GM23248 (cell line): ENCODE data around the gene MTHFD1L. TPM values are rescaled to one million over a fixed set of nuclear protein-coding genes. Genes with fewer than 3 reads are reported as not detected.

Experiments used
- DNase-seq: peaks from one replicate; pipeline ENCODE4 v3.0.0-alpha.2; 2015
- H2AFZ ChIP-seq: fragments of 200-600 bp; sonication (generic); 2 replicates; pipeline ENCODE4 v1.6.1; 2016; ENCODE audit warnings: antibody characterized with exemption
- H3F3A ChIP-seq: fragments of 200-600 bp; sonication (generic); 2 replicates; pipeline ENCODE4 v1.6.1; 2016; ENCODE audit warnings: mild to moderate bottlenecking, antibody characterized with exemption, mixed run types; ENCODE audit not compliant: insufficient read depth
- H3K27ac ChIP-seq: fragments of 200-600 bp; sonication (generic); 2 replicates; pipeline ENCODE4 v1.5.1; 2016; ENCODE audit warnings: mild to moderate bottlenecking
- H3K27me3 ChIP-seq: fragments of 200-600 bp; sonication (generic); replicated peaks from 2 replicates; pipeline ENCODE4 v1.6.1; 2016; ENCODE audit warnings: mild to moderate bottlenecking; ENCODE audit not compliant: insufficient read depth
- H3K36me3 ChIP-seq: fragments of 200-600 bp; sonication (generic); 2 replicates; pipeline ENCODE4 v1.6.1; 2016; ENCODE audit warnings: low read depth, mild to moderate bottlenecking
- H3K4me1 ChIP-seq: fragments of 200-600 bp; sonication (generic); 2 replicates; pipeline ENCODE4 v1.6.1; 2016; ENCODE audit warnings: mild to moderate bottlenecking; ENCODE audit not compliant: insufficient read depth
- H3K4me2 ChIP-seq: fragments of 200-600 bp; sonication (generic); one replicate; pipeline ENCODE4 v1.6.1; 2016; ENCODE audit warnings: mild to moderate bottlenecking; ENCODE audit not compliant: unreplicated experiment
- H3K4me3 ChIP-seq: fragments of 200-600 bp; sonication (generic); 2 replicates; pipeline ENCODE4 v1.5.1; 2016; ENCODE audit warnings: mild to moderate bottlenecking
- H3K79me2 ChIP-seq: fragments of 200-600 bp; sonication (generic); 2 replicates; pipeline ENCODE4 v1.6.1; 2016; ENCODE audit warnings: mild to moderate bottlenecking; ENCODE audit not compliant: insufficient read depth
- H3K9ac ChIP-seq: fragments of 200-600 bp; sonication (generic); 2 replicates; pipeline ENCODE4 v1.6.1; 2016; ENCODE audit warnings: mild to moderate bottlenecking
- H3K9me2 ChIP-seq: fragments of 200-600 bp; sonication (generic); 2 replicates; pipeline ENCODE4 v1.6.1; 2016; ENCODE audit warnings: mixed run types, mild to moderate bottlenecking, moderate library complexity; ENCODE audit not compliant: insufficient read depth
- H3K9me3 ChIP-seq: fragments of 200-600 bp; sonication (generic); one replicate; pipeline ENCODE4 v1.6.1; 2017; ENCODE audit warnings: low read depth
- H4K20me1 ChIP-seq: fragments of 200-600 bp; sonication (generic); 2 replicates; pipeline ENCODE4 v1.6.0; 2016; ENCODE audit not compliant: insufficient read depth
- EZH2 ChIP-seq: fragments of 200-600 bp; sonication (generic); IDR thresholded peaks from 2 replicates; pipeline ENCODE4 v1.6.1; 2018; ENCODE audit warnings: antibody characterized with exemption, mild to moderate bottlenecking; ENCODE audit not compliant: insufficient read depth, poor library complexity, severe bottlenecking
- EZH2phosphoT487 ChIP-seq: fragments of 200-600 bp; sonication (generic); IDR thresholded peaks from 2 replicates; pipeline ENCODE4 v1.6.1; 2018; ENCODE audit warnings: antibody characterized with exemption, moderate library complexity, mild to moderate bottlenecking, low read depth; ENCODE audit not compliant: insufficient read depth
- WGBS, 2 experiments: methylation state at CpG; one replicate each; pipeline ENCODE4 v1.1.6; 2015 to 2017; ENCODE audit warnings: low lambda C conversion rate in 2 of 2, low coverage in 1 of 2; ENCODE audit errors: missing lambda C conversion rate in 2 of 2; 5-methylcytosine and 5-hydroxymethylcytosine counted together
- in situ Hi-C: fragments of 300-500 bp; cut with MboI; formaldehyde crosslinking; loops from 2 replicates; pipeline ENCODE4 v1.15.0; 2020
- polyA plus RNA-seq: library from polyadenylated mRNA; unstranded; fragments of >200 nt; fragmentation: Nextera tagmentation; extraction: Ambion mirVana; gene quantifications from 2 replicates; pipeline ENCODE4 v1.2.1, GENCODE V29; 2016
- total RNA-seq: library from RNA; depleted of rRNA; stranded (reverse); fragments of >200 nt; shearing (Covaris generic); gene quantifications from 2 replicates; pipeline ENCODE4 v1.2.3, GENCODE V29; 2014

Gene MTHFD1L
- total and polyA plus RNA-seq, 2 experiments from 2014 or later, result 57.6 to 99.6 TPM

DNA sequence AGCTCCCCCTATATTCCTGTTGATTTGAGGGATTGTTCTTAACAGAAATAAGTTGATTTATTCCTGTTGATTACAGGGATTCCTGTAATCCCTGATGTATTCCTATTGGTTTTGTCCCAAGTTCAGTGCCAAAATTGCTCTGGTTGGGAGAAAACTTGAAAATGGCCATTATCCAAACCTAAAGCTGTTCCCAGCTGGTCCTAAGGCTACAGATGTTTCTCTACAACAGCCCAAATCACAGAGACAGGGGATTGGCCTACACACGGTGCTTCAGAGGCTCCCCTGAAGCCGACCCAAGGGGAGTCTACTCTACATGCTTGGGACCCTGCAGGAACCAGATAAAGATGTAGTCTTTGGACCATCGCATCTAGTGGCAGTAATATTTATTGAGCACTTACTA is 275.3 kb downstream of the MTHFD1L start:
- no peaks in the 10 kb centered on the region for H3K9me2 ChIP-seq
- H3K9me3 ChIP-seq, result no peaks in the 10 kb centered on the region
- no peaks in the 10 kb centered on the region for H3K79me2 ChIP-seq
- TF ChIP-seq EZH2 (no peak), EZH2phosphoT487 (no peak)
- H3K27me3 ChIP-seq, result no peaks in the 10 kb centered on the region
- no peak overlapping the region for H3K9ac ChIP-seq
- 59 to 67% methylated on average over 3 of the region's 3 CpGs for WGBS, 2 experiments
- no peak for DNase-seq
- in situ Hi-C loops, result no loop called here
- no peak overlapping the region for H2AFZ ChIP-seq
- no peak overlapping the region for H3K4me3 ChIP-seq
- H3F3A ChIP-seq, result no peaks in the 10 kb centered on the region
- no peaks in the 10 kb centered on the region for H4K20me1 ChIP-seq
- H3K4me1 ChIP-seq, result no peaks in the 10 kb centered on the region
- H3K36me3 ChIP-seq, result no peaks in the 10 kb centered on the region
- no peak overlapping the region for H3K27ac ChIP-seq
- no peak overlapping the region for H3K4me2 ChIP-seq

DNA sequence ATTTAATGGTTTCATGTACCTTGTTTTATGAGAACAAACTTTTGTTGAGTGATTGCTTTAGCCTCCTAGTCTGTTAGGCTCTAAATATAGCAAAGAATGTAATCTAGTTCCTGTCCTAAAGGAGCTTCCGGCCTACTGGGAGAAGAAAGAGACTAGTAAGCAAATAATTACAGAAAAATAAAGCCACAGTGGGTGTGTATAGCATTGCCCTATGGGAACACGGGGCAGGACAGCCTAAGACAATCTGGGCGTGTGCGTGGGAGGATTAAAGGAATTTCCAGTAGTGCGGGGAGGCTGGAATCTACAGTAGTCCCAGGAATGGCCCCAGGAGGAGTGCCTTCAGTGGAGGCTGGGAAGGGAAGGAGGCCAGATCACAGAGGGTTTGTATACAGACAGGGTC is 276.2 kb downstream of the MTHFD1L start:
- H2AFZ ChIP-seq, result no peak overlapping the region

DNA sequence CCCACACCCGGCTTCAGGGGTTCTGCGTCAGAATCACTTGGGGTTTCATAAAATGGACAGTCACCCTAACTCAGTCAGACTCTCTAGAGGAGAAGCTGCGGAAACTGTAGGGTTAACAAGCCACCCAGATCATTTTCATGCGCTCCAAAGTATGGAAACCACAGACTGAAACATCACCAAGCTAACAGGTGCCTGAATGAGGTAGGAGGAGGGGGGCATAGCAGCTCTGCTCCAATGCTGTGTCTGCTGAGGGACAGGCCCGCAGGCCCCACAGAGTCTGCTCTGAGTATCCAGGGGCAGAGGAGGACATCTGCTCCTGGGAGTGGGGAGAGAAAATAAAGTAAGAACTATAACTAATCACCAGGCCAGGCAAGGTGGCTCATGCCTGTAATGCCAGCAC is 277.2 kb downstream of the MTHFD1L start:
- 91 to 95% methylated on average over 5 of the region's 5 CpGs for WGBS, 2 experiments
- DNase-seq, result no peak
- in situ Hi-C loops, result no loop called here
- Histone ChIP-seq H3K4me1 (no peaks in the 10 kb centered on the region), H2AFZ (no peak overlapping the region), H4K20me1 (no peaks in the 10 kb centered on the region), H3K9me2 (no peaks in the 10 kb centered on the region), H3K4me3 (no peak overlapping the region), H3K9ac (no peak overlapping the region), H3K36me3 (no peaks in the 10 kb centered on the region), H3K9me3 (no peaks in the 10 kb centered on the region), H3K79me2 (no peaks in the 10 kb centered on the region), H3K27me3 (no peaks in the 10 kb centered on the region), H3K27ac (no peak overlapping the region), H3F3A (no peaks in the 10 kb centered on the region), H3K4me2 (no peak overlapping the region)
- TF ChIP-seq EZH2phosphoT487 (no peak), EZH2 (no peak)

More for the DNA sequence above, 276.2 kb downstream of the MTHFD1L start:
- TF ChIP-seq EZH2, result no peak
- TF ChIP-seq EZH2phosphoT487, result no peak
- Histone ChIP-seq H3K4me2 (no peak overlapping the region), H3K9me2 (no peaks in the 10 kb centered on the region), H3K27ac (no peak overlapping the region), H3K4me1 (no peaks in the 10 kb centered on the region), H3F3A (no peaks in the 10 kb centered on the region), H3K27me3 (no peaks in the 10 kb centered on the region), H3K9ac (no peak overlapping the region), H3K9me3 (no peaks in the 10 kb centered on the region), H4K20me1 (no peaks in the 10 kb centered on the region), H3K4me3 (no peak overlapping the region), H3K79me2 (no peaks in the 10 kb centered on the region), H3K36me3 (no peaks in the 10 kb centered on the region)
- no peak for DNase-seq
- in situ Hi-C loops, result no loop called here
- WGBS, 2 experiments, result 78 to 81% methylated on average over 5 of the region's 5 CpGs

DNA sequence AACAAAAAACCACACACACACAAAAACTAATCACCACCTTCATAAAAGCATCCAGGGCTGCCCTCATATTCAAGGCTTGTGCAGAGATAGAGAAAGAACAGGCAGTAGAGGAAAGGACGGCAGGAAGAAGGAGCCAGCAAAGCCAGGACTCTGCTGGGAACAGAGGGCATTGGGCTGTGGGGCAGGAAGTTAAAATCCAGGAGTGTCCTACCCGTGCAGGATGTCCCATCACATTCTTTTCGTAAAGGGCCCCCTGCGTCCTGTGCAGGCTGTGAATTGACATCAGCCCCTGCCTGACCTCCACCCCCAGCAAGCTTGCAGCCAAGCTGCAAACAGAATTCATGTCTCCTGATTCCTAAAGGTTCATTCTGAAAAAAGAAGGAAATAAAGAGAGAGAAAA is 277.8 kb downstream of the MTHFD1L start:
- Histone ChIP-seq H3K4me2 (no peak overlapping the region), H3K9me2 (no peaks in the 10 kb centered on the region), H2AFZ (no peak overlapping the region), H3K9me3 (no peaks in the 10 kb centered on the region), H3K36me3 (no peaks in the 10 kb centered on the region), H3K4me1 (no peaks in the 10 kb centered on the region), H4K20me1 (no peaks in the 10 kb centered on the region), H3K9ac (no peak overlapping the region), H3K27me3 (no peaks in the 10 kb centered on the region), H3K27ac (no peak overlapping the region), H3F3A (no peaks in the 10 kb centered on the region), H3K79me2 (no peaks in the 10 kb centered on the region), H3K4me3 (no peak overlapping the region)
- TF ChIP-seq EZH2phosphoT487, result no peak
- no peak for TF ChIP-seq EZH2
- in situ Hi-C loops, result no loop called here
- WGBS, 2 experiments, result 63 to 72% methylated on average over 4 of the region's 4 CpGs
- no peak for DNase-seq

DNA sequence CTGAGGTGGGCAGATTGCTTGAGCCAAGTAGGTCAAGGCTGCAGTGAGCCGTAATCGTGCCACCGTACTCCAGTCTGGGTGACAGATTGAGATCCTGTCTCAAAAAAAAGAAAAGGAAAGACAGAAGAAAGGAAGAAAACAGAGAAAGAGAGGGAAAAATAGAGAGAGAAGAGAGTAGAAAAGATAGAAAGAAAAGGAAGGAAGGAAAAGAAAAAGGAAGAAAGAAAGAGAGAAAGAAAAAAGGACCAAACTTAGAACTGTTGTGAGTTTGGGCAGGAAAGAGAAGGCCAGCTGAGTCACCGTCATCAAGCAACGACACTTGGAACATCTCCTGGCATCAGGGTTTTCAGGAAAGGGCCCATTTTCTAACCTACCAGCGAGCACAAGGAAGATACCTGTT is 278.3 kb downstream of the MTHFD1L start:
- Histone ChIP-seq H3K9me3 (no peaks in the 10 kb centered on the region), H3K4me3 (no peak overlapping the region), H3K27me3 (no peaks in the 10 kb centered on the region), H3K9me2 (no peaks in the 10 kb centered on the region), H3F3A (no peaks in the 10 kb centered on the region), H3K79me2 (no peaks in the 10 kb centered on the region), H2AFZ (no peak overlapping the region), H3K9ac (no peak overlapping the region), H3K4me2 (no peak overlapping the region), H3K27ac (no peak overlapping the region), H4K20me1 (no peaks in the 10 kb centered on the region), H3K4me1 (no peaks in the 10 kb centered on the region), H3K36me3 (no peaks in the 10 kb centered on the region)
- TF ChIP-seq EZH2phosphoT487 (no peak), EZH2 (no peak)
- in situ Hi-C loops, result no loop called here
- no peak for DNase-seq
- 48 to 54% methylated on average over 6 of the region's 6 CpGs for WGBS, 2 experiments
